Measurements from ENCODE around the gene MYO3B. TPM values are rescaled to one million over a fixed set of nuclear protein-coding genes. Genes with fewer than 3 reads are reported as not detected.
"Not testable (repeated sequence)": the region's sequence is repeated elsewhere in the genome, so short reads cannot be mapped to it uniquely, and the experiment has no call there.

The MYO3B gene
- total RNA-seq, 2 donors from 2014 or later, result 0.09 to 0.74 TPM

GRCh38 chr2:170423919-170424318 is 246.0 kb downstream of the MYO3B start:
- no peaks in the 10 kb centered on the region for H3K27me3 ChIP-seq (replicated peaks; ENCODE audit: insufficient read depth)
- H3K36me3 ChIP-seq, result no peaks in the 10 kb centered on the region
- WGBS, result 100% methylated on average over 2 of the region's 2 CpGs
- H3K9me3 ChIP-seq, result no peaks in the 10 kb centered on the region
- no peak overlapping the region for H3K27ac ChIP-seq
- H3K4me3 ChIP-seq, result no peak overlapping the region
- DNase-seq (ENCODE audit: low spot score), result no peak
- no peaks in the 10 kb centered on the region for H3K4me1 ChIP-seq (replicated peaks)
- TF ChIP-seq POLR2AphosphoS5 (IDR thresholded peaks at IDR 0.05) (no peak), POLR2A (IDR thresholded peaks at IDR 0.05) (no peak)
- TF ChIP-seq, protein P1, sequence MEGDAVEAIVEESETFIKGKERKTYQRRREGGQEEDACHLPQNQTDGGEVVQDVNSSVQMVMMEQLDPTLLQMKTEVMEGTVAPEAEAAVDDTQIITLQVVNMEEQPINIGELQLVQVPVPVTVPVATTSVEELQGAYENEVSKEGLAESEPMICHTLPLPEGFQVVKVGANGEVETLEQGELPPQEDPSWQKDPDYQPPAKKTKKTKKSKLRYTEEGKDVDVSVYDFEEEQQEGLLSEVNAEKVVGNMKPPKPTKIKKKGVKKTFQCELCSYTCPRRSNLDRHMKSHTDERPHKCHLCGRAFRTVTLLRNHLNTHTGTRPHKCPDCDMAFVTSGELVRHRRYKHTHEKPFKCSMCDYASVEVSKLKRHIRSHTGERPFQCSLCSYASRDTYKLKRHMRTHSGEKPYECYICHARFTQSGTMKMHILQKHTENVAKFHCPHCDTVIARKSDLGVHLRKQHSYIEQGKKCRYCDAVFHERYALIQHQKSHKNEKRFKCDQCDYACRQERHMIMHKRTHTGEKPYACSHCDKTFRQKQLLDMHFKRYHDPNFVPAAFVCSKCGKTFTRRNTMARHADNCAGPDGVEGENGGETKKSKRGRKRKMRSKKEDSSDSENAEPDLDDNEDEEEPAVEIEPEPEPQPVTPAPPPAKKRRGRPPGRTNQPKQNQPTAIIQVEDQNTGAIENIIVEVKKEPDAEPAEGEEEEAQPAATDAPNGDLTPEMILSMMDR (IDR thresholded peaks at IDR 0.05), result no peak
- intact Hi-C loops (cut with DNase I), result no loop called here

GRCh38 chr2:170425281-170425751 is 247.4 kb downstream of the MYO3B start:
- intact Hi-C loops (cut with DNase I), result no loop called here
- Histone ChIP-seq H3K27me3 (replicated peaks; ENCODE audit: insufficient read depth) (no peaks in the 10 kb centered on the region), H3K36me3 (no peaks in the 10 kb centered on the region), H3K9me3 (no peaks in the 10 kb centered on the region), H3K4me3 (no peak overlapping the region), H3K27ac (no peak overlapping the region), H3K4me1 (replicated peaks) (no peaks in the 10 kb centered on the region)
- WGBS, result 50% methylated on average over 2 of the region's 2 CpGs
- DNase-seq (ENCODE audit: low spot score), result peak; percentile 10
- TF ChIP-seq, protein P1 (IDR thresholded peaks at IDR 0.05), result no peak
- peak; percentile 70 for TF ChIP-seq POLR2AphosphoS5 (IDR thresholded peaks at IDR 0.05)

DNA sequence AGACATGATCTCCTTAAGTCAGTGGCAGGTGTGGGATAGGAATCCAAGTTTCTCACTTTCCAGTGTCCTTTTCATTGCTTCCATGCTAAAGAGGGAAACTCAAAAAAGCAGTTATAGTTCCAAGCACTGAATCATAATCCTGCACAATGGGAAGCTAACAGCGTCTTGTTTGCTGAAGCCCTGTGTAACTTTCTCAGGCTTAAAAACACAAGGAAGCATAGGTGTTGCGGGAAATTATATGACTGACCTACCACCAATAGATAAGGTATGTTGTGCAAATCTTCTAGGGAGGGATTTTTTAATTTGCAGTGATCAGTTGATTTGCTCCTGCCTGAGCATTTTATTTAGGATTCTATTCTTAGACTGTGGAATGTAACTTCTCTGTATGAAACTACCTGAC is 250.9 kb downstream of the MYO3B start:
- Histone ChIP-seq H3K4me3 (no peak overlapping the region), H3K27ac (no peak overlapping the region), H3K27me3 (replicated peaks; ENCODE audit: insufficient read depth) (no peaks in the 10 kb centered on the region), H3K9me3 (no peaks in the 10 kb centered on the region), H3K4me1 (replicated peaks) (no peaks in the 10 kb centered on the region), H3K36me3 (no peaks in the 10 kb centered on the region)
- 84% methylated on average over 2 of the region's 2 CpGs for WGBS
- TF ChIP-seq, protein P1 (IDR thresholded peaks at IDR 0.05), result no peak
- TF ChIP-seq POLR2A (IDR thresholded peaks at IDR 0.05), result no peak
- no peak for TF ChIP-seq POLR2AphosphoS5 (IDR thresholded peaks at IDR 0.05)
- intact Hi-C loops (cut with DNase I), result no loop called here
- DNase-seq (ENCODE audit: low spot score), result no peak

GRCh38 chr2:170432823-170433222 is 254.9 kb downstream of the MYO3B start:
- 95% methylated on average over 4 of the region's 4 CpGs for WGBS
- intact Hi-C loops (cut with DNase I), result no loop called here
- Histone ChIP-seq H3K9me3 (no peaks in the 10 kb centered on the region), H3K4me1 (replicated peaks) (no peaks in the 10 kb centered on the region), H3K4me3 (no peak overlapping the region), H3K27ac (no peak overlapping the region), H3K27me3 (replicated peaks; ENCODE audit: insufficient read depth) (no peaks in the 10 kb centered on the region), H3K36me3 (no peaks in the 10 kb centered on the region)
- TF ChIP-seq POLR2A (IDR thresholded peaks at IDR 0.05) (no peak), POLR2AphosphoS5 (IDR thresholded peaks at IDR 0.05) (no peak)
- DNase-seq (ENCODE audit: low spot score), result no peak

- Histone ChIP-seq H3K4me3 (no peak overlapping the region), H3K27ac (no peak overlapping the region), H3K36me3 (no peaks in the 10 kb centered on the region), H3K9me3 (no peaks in the 10 kb centered on the region), H3K4me1 (replicated peaks) (no peaks in the 10 kb centered on the region), H3K27me3 (replicated peaks; ENCODE audit: insufficient read depth) (no peaks in the 10 kb centered on the region)
- no peak for DNase-seq (ENCODE audit: low spot score)
- no peak for TF ChIP-seq POLR2A (IDR thresholded peaks at IDR 0.05)
- WGBS, result 82% methylated on average over 2 of the region's 2 CpGs
- intact Hi-C loops (cut with DNase I), result no loop called here
Measured at GRCh38 chr2:170433448-170433847, 255.5 kb downstream of the MYO3B start.

GRCh38 chr2:170434396-170434795 is 256.4 kb downstream of the MYO3B start:
- intact Hi-C loops (cut with DNase I); H3K9me3 ChIP-seq; H3K4me1 ChIP-seq (replicated peaks); H3K36me3 ChIP-seq; DNase-seq (ENCODE audit: low spot score); H3K4me3 ChIP-seq; H3K27ac ChIP-seq; H3K27me3 ChIP-seq (replicated peaks; ENCODE audit: insufficient read depth): not testable (repeated sequence)
- 89% methylated on average over 5 of the region's 5 CpGs for WGBS

All from prostate gland (tissue), 2 donors.